Common myeloid progenitor, CD34-positive (primary cell): ENCODE measurements around the gene INHBA.

Source experiments
- CTCF ChIA-PET: fragments of 350-600 bp; sonication (Branson Sonifier 250); formaldehyde crosslinking; loops from one replicate; lab custom pipeline; 2021; ENCODE audit warnings: antibody characterized with exemption; lab: Charles Lee
- POLR2A ChIA-PET: fragments of 350-600 bp; sonication (Branson Sonifier 250); formaldehyde crosslinking; loops from one replicate; lab custom pipeline; 2021; ENCODE audit warnings: antibody characterized with exemption; lab: Charles Lee
- DNase-seq, 3 donors: peaks; one replicate each; pipeline versions ENCODE4 v3.0.0 to v3.0.0-alpha.2; 2013
- H3K27ac ChIP-seq, 2 experiments: 1 replicate in 1 of 2; 2 replicates in 1 of 2; pipeline ENCODE4 v1.7.0; 2013; ENCODE audit warnings: inconsistent platforms in 2 of 2, low read length in 2 of 2, mild to moderate bottlenecking in 2 of 2, low read depth in 1 of 2, moderate library complexity in 1 of 2; ENCODE audit not compliant: severe bottlenecking in 2 of 2, insufficient read depth in 1 of 2, poor library complexity in 1 of 2
- H3K27me3 ChIP-seq, 5 experiments: replicated peaks in 2 of 5; 1 replicate in 3 of 5; 2 replicates in 2 of 5; pipeline versions ENCODE4 v1.6.1 to v1.7.0; 2013; ENCODE audit warnings: low read length in 4 of 5, mild to moderate bottlenecking in 2 of 5, moderate library complexity in 2 of 5, inconsistent platforms in 1 of 5; ENCODE audit not compliant: insufficient read depth in 5 of 5, control insufficient read depth in 4 of 5
- H3K36me3 ChIP-seq, 4 experiments: 1 replicate in 2 of 4; 2 replicates in 2 of 4; pipeline versions ENCODE4 v1.6.1 to v1.7.0; 2013; ENCODE audit warnings: low read length in 3 of 4, control low read depth in 1 of 4, mild to moderate bottlenecking in 1 of 4; ENCODE audit not compliant: control insufficient read depth in 4 of 4, insufficient read depth in 4 of 4
- H3K4me1 ChIP-seq, 4 experiments: 1 replicate in 3 of 4; 2 replicates in 1 of 4; pipeline versions ENCODE4 v1.6.1 to v1.7.1; 2013; ENCODE audit warnings: low read length in 3 of 4, mild to moderate bottlenecking in 3 of 4, control low read depth in 1 of 4, inconsistent platforms in 1 of 4, moderate library complexity in 1 of 4; ENCODE audit not compliant: control insufficient read depth in 4 of 4, insufficient read depth in 4 of 4; ENCODE audit errors: control extremely low read depth in 1 of 4
- H3K4me3 ChIP-seq, 7 experiments: 1 replicate in 4 of 7; 2 replicates in 3 of 7; pipeline versions ENCODE4 v1.5.1 to v1.7.0; 2013; ENCODE audit warnings: mild to moderate bottlenecking in 7 of 7, low read length in 6 of 7, moderate library complexity in 6 of 7, inconsistent platforms in 2 of 7, low read depth in 2 of 7, control low read depth in 1 of 7; ENCODE audit not compliant: insufficient read depth in 4 of 7, control insufficient read depth in 1 of 7; ENCODE audit errors: extremely low read depth in 1 of 7
- H3K9me3 ChIP-seq, 5 experiments: 1 replicate in 4 of 5; 2 replicates in 1 of 5; pipeline versions ENCODE4 v1.6.1 to v1.7.1; 2013; ENCODE audit warnings: low read length in 4 of 5, mild to moderate bottlenecking in 2 of 5, inconsistent platforms in 1 of 5, low read depth in 1 of 5, moderate library complexity in 1 of 5; ENCODE audit not compliant: control insufficient read depth in 4 of 5, insufficient read depth in 2 of 5; ENCODE audit errors: control extremely low read depth in 1 of 5
- WGBS: methylation state at CpG from one replicate; pipeline ENCODE4 v1.1.5; 2013; ENCODE audit not compliant: insufficient coverage; 5-methylcytosine and 5-hydroxymethylcytosine counted together

The INHBA gene

GRCh38 chr7:41693150-41693997 is 9.5 kb downstream of the INHBA start:
- H3K9me3 ChIP-seq, result no peaks in the 10 kb centered on the region
- WGBS, result 88% methylated on average over 7 of the region's 10 CpGs
- H3K36me3 ChIP-seq, result no peaks in the 10 kb centered on the region
- ChIA-PET CTCF (interaction anchor here (0.7 to 1.6 kb wide), 4 partner anchors 10 to 120 kb away, joined by 3 to 6 read pairs (median 3); partner anchors contain the start of gene INHBA), POLR2A (no interaction called here)
- peak in 2 of 3 donors; percentile 68 to 73 for DNase-seq
- H3K27me3 ChIP-seq, result no peaks in the 10 kb centered on the region
- H3K4me1 ChIP-seq, result peaks cover 18 to 64% (median 33%) of the 10 kb centered on the region in 4 experiments
- H3K4me3 ChIP-seq, result no peak overlapping the region
- H3K27ac ChIP-seq, result no peak overlapping the region

DNA sequence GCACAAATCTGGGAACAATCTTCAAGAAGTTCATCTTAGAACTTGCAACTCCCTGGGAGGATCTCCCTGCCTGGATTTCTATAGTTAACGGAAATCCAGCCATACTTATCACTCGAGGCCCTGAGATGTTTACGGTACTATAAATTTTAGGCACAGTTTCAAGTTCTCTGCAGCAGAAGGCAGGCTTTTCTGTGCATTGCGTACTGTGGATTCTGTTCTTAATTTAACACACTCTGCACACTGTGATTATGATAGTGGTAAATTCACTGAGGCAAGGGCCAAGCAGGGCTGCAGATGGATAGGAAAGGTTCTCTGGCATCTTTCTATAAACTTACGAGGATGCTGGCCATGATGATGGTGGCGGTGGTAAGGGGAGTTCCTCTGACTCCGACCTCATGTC is 10.6 kb downstream of the INHBA start:
- no peaks in the 10 kb centered on the region for H3K36me3 ChIP-seq

DNA sequence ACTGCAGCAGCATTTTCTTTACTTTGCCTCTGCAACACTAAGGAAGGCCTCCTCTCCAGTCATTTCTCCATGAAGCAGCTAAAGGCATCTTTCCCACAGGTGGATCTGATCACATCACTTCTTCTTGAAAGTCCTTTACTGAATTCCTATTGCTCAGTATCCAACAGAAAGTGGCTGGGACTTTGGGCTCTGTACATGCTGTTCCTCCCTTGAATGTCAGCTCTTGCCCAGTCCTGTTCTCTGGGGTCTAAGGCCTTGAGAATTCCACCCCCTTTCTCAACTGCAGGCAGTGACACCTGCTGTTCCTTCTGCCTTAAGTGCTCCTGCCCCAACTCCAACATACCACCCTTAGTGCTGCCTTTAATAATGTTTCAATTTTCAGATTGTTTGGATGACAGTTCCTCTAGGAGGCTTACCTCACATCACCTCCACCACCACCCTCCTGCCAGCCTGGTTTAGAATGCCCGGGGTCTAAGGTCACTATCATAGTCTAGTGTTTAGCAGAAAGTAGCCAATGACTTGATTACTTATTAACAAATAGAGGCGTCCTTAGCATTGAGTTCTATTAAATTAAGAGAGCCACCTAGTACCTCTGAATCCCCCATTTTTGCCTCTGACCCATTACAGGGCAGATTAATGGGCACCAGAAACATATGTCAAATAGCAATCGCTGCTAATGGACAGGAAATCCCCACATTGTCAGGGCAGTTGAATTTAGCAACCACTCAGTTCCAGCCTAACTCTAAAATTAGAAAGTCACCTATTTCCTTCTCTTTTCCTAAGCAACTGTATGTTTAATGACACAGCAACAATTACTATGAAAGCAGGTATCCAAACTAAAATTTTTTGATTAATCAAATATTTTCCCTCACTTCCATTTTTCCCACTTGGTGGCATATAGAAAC is 11.4 kb downstream of the INHBA start:
- Histone ChIP-seq H3K27ac (no peak overlapping the region), H3K9me3 (no peaks in the 10 kb centered on the region), H3K27me3 (no peaks in the 10 kb centered on the region), H3K36me3 (no peaks in the 10 kb centered on the region), H3K4me1 (peaks cover 18 to 63% (median 34%) of the 10 kb centered on the region in 4 experiments), H3K4me3 (peak overlapping the region in 2 of 7 experiments; percentile 17 to 33)
- ChIA-PET POLR2A (no interaction called here), CTCF (no interaction called here)
- 33% methylated on average over 2 of the region's 3 CpGs for WGBS
- peak in 2 of 3 donors; percentile 53 to 59 for DNase-seq

More for the DNA sequence above, 10.6 kb downstream of the INHBA start:
- Histone ChIP-seq H3K9me3 (no peaks in the 10 kb centered on the region), H3K27me3 (no peaks in the 10 kb centered on the region), H3K4me3 (peak overlapping the region in 2 of 7 experiments; percentile 26 to 33), H3K4me1 (peaks cover 18 to 60% (median 35%) of the 10 kb centered on the region in 4 experiments), H3K27ac (no peak overlapping the region)
- WGBS, result 31% methylated on average over 6 of the region's 7 CpGs
- DNase-seq, result peak in 1 of 3 donors; percentile 37
- ChIA-PET POLR2A (no interaction called here), CTCF (interaction anchor here (1.0 kb wide), 1 partner anchor 13 kb away, joined by 3 read pairs; no protein-coding TSS in a partner anchor)

GRCh38 chr7:41689815-41690214 is 13.1 kb downstream of the INHBA start:
- H3K27me3 ChIP-seq, result no peaks in the 10 kb centered on the region
- H3K4me3 ChIP-seq, result no peak overlapping the region
- over 99% methylated on average over 12 of the region's 16 CpGs for WGBS
- peaks cover 26 to 70% (median 41%) of the 10 kb centered on the region in 4 experiments for H3K4me1 ChIP-seq
- no peak for DNase-seq
- H3K36me3 ChIP-seq, result no peaks in the 10 kb centered on the region
- no peak overlapping the region for H3K27ac ChIP-seq
- CTCF ChIA-PET, result no interaction called here
- POLR2A ChIA-PET, result no interaction called here
- H3K9me3 ChIP-seq, result no peaks in the 10 kb centered on the region

GRCh38 chr7:41688906-41689305 is 14.0 kb downstream of the INHBA start:
- DNase-seq, result peak in 1 of 3 donors; percentile 51
- H3K27ac ChIP-seq, result no peak overlapping the region
- H3K36me3 ChIP-seq, result no peaks in the 10 kb centered on the region
- H3K27me3 ChIP-seq, result no peaks in the 10 kb centered on the region
- WGBS, result 33% methylated on average over 1 of the region's 2 CpGs
- ChIA-PET POLR2A (no interaction called here), CTCF (no interaction called here)
- H3K4me3 ChIP-seq, result no peak overlapping the region
- peaks cover 26 to 70% (median 45%) of the 10 kb centered on the region in 4 experiments for H3K4me1 ChIP-seq
- H3K9me3 ChIP-seq, result no peaks in the 10 kb centered on the region

GRCh38 chr7:41688012-41688625 is 14.8 kb downstream of the INHBA start:
- Histone ChIP-seq H3K4me3 (no peak overlapping the region), H3K36me3 (no peaks in the 10 kb centered on the region), H3K27me3 (no peaks in the 10 kb centered on the region), H3K27ac (no peak overlapping the region), H3K4me1 (peaks cover 26 to 62% (median 38%) of the 10 kb centered on the region in 4 experiments), H3K9me3 (no peaks in the 10 kb centered on the region)
- 100% methylated on average over 2 of the region's 2 CpGs for WGBS
- CTCF ChIA-PET, result interaction anchor here (1.0 to 1.3 kb wide), 2 partner anchors 15 to 17 kb away, joined by 3 to 6 read pairs; partner anchors contain the start of gene INHBA
- DNase-seq, result no peak
- POLR2A ChIA-PET, result no interaction called here
